Vagina (tissue), 2 donors: ENCODE results near the gene NPLOC4.

Experiments used
- POLR2A ChIP-seq, 2 donors: fragments of 450-650 bp; IDR thresholded peaks; one replicate each; pipeline ENCODE4 v1.6.1; 2017; ENCODE audit warnings: antibody characterized with exemption in 2 of 2, mild to moderate bottlenecking in 2 of 2, moderate library complexity in 2 of 2
- TF ChIP-seq, protein P1 (sequence below), 3 experiments: fragments of 450-650 bp in 2 of 3; fragments of 200-600 bp in 1 of 3; sonication (generic) in 1 of 3; IDR thresholded peaks; one replicate each; pipeline ENCODE4 v1.5.1; 2017 to 2019; ENCODE audit warnings: antibody characterized with exemption in 3 of 3, mild to moderate bottlenecking in 2 of 3, moderate library complexity in 2 of 3

DNA sequence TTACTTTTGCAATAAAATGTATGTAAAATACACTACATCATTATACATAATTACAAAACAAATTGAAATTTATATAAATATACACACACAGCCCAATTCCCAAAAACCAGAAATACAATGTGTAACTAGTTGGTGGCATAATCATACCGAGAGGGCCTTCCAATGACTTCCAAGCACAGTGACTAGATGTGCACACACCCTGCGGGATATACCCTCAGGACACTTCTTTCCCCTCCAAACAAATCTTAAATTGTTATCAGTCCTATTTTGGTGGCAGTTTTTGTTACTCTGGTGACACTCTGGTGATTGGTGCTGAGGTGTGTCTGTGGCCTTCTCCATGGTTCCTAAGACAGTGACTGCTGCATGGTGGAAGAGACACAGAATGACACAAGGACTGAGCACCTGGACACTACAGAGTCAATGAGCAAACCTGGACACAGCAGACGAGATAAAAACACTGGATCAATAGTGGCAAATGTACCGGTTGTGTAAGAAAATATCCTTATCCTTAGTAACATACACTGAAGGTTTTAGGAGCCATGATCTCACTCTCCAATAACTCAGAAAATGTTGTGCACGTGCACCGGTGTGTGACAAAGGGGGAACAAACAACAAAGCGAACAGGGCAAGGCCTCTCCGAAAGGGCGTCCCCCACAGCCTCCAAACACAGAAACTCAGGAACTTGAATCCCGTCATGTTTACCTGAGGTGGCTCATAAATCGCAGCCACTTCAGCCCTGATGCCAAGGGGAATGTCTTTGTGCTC, 32.9 kb downstream of the NPLOC4 start:
- TF ChIP-seq, protein P1, sequence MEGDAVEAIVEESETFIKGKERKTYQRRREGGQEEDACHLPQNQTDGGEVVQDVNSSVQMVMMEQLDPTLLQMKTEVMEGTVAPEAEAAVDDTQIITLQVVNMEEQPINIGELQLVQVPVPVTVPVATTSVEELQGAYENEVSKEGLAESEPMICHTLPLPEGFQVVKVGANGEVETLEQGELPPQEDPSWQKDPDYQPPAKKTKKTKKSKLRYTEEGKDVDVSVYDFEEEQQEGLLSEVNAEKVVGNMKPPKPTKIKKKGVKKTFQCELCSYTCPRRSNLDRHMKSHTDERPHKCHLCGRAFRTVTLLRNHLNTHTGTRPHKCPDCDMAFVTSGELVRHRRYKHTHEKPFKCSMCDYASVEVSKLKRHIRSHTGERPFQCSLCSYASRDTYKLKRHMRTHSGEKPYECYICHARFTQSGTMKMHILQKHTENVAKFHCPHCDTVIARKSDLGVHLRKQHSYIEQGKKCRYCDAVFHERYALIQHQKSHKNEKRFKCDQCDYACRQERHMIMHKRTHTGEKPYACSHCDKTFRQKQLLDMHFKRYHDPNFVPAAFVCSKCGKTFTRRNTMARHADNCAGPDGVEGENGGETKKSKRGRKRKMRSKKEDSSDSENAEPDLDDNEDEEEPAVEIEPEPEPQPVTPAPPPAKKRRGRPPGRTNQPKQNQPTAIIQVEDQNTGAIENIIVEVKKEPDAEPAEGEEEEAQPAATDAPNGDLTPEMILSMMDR (IDR thresholded peaks at IDR 0.05), result no peak
- TF ChIP-seq POLR2A (IDR thresholded peaks at IDR 0.05), result no peak
